HepG2 (cell line): ENCODE results near the gene NEURL4. TPM values are rescaled to one million over a fixed set of nuclear protein-coding genes. Genes with fewer than 3 reads are reported as not detected.

Experiments
- CBX1 ChIP-seq: IDR thresholded peaks from one replicate; pipeline ENCODE4 v1.6.1; 2016; ENCODE audit warnings: antibody characterized with exemption, low read depth
- CEBPG ChIP-seq: IDR thresholded peaks from 2 replicates; pipeline ENCODE4 v1.6.1; 2016
- CEBPZ ChIP-seq: IDR thresholded peaks from 2 replicates; pipeline ENCODE4 v1.6.1; 2012; ENCODE audit warnings: low read length, improper control_type of control experiment
- GATAD1 ChIP-seq: IDR thresholded peaks from 2 replicates; pipeline ENCODE4 v1.6.1; 2016; ENCODE audit warnings: missing genetic modification reagents, missing compliant biosample characterization
- KLF11 ChIP-seq: IDR thresholded peaks from 2 replicates; pipeline ENCODE4 v1.6.1; 2016; ENCODE audit warnings: missing compliant biosample characterization
- RBAK ChIP-seq: sonication (generic); formaldehyde crosslinking; IDR thresholded peaks from 2 replicates; pipeline ENCODE4 v1.5.1; 2020; ENCODE audit warnings: mild to moderate bottlenecking, missing genetic modification reagents
- SAP130 ChIP-seq: IDR thresholded peaks from 2 replicates; pipeline ENCODE4 v1.6.1; 2016; ENCODE audit warnings: low read depth
- SMARCE1 ChIP-seq: fragments of 450-650 bp; IDR thresholded peaks from 2 replicates; pipeline ENCODE4 v1.6.1; 2017; ENCODE audit warnings: borderline replicate concordance
- SUZ12 ChIP-seq: fragments of 150-350 bp; IDR thresholded peaks from 2 replicates; pipeline ENCODE4 v1.6.1; 2014; ENCODE audit warnings: low read depth, low read length
- TFE3 ChIP-seq: IDR thresholded peaks from 2 replicates; pipeline ENCODE4 v1.6.1; 2016
- ZBTB34 ChIP-seq: sonication (generic); formaldehyde crosslinking; IDR thresholded peaks from 2 replicates; pipeline ENCODE4 v1.8.0; 2022; ENCODE audit warnings: mild to moderate bottlenecking, missing genetic modification reagents
- ZBTB38 ChIP-seq: sonication (generic); formaldehyde crosslinking; IDR thresholded peaks from 2 replicates; pipeline ENCODE4 v1.5.1; 2020; ENCODE audit warnings: mild to moderate bottlenecking, missing genetic modification reagents
- ZFP41 ChIP-seq: sonication (generic); formaldehyde crosslinking; IDR thresholded peaks from 2 replicates; pipeline ENCODE4 v1.4.0; 2020; ENCODE audit warnings: mild to moderate bottlenecking, missing genetic modification reagents, borderline replicate concordance
- ZNF143 ChIP-seq: sonication (generic); formaldehyde crosslinking; IDR thresholded peaks from 2 replicates; pipeline ENCODE4 v1.4.0; 2020; ENCODE audit warnings: missing genetic modification reagents
- ZNF224 ChIP-seq: sonication (generic); formaldehyde crosslinking; IDR thresholded peaks from 2 replicates; pipeline ENCODE4 v1.5.0; 2020; ENCODE audit warnings: mild to moderate bottlenecking, missing genetic modification reagents
- ZNF83 ChIP-seq: sonication (generic); formaldehyde crosslinking; IDR thresholded peaks from 2 replicates; pipeline ENCODE4 v1.4.0; 2020; ENCODE audit warnings: missing genetic modification reagents, mild to moderate bottlenecking, borderline replicate concordance
- ZSCAN22 ChIP-seq: sonication (generic); formaldehyde crosslinking; IDR thresholded peaks from 2 replicates; pipeline ENCODE4 v1.4.0; 2020; ENCODE audit warnings: mild to moderate bottlenecking, missing genetic modification reagents
- ZSCAN5A ChIP-seq: sonication (generic); formaldehyde crosslinking; IDR thresholded peaks from 2 replicates; pipeline ENCODE4 v1.8.0; 2022; ENCODE audit warnings: mild to moderate bottlenecking, missing genetic modification reagents, borderline replicate concordance
- polyA plus RNA-seq, 8 experiments: library from polyadenylated mRNA; depleted of rRNA in 3 of 8; stranded (reverse) in 7 of 8; unstranded in 1 of 8; fragments of >200 nt; fragmentation: Illumina TruSeq in 4 of 8; extraction: Trizol in 4 of 8; gene quantifications; 2 replicates each; pipeline versions ENCODE4 v1.2.1 to v1.2.3, GENCODE V29; 2011 to 2016; ENCODE audit warnings: low read depth in 4 of 8, missing spikeins in 1 of 8, mixed read lengths in 1 of 8; ENCODE audit not compliant: insufficient read depth in 1 of 8
- total RNA-seq, 5 experiments: library from RNA; depleted of rRNA; stranded (reverse); fragments of >200 nt; fragmentation: Illumina TruSeq; extraction: Trizol; gene quantifications; 2 replicates each; pipeline ENCODE4 v1.2.3, GENCODE V29; 2016; ENCODE audit warnings: low read depth in 1 of 5

NEURL4 gene
- total and polyA plus RNA-seq, 2 of the 13 experiments (the other 11 are each of a cell fraction or from before 2014, with no cell fraction given): 14.8 to 15.7 TPM

GRCh38 chr17:7280519-7281073 is 48.5 kb downstream of the NEURL4 start (continued):
- no peak for TF ChIP-seq ZSCAN5A (CRISPR knock-in tag)
- no peak for TF ChIP-seq SUZ12
- peak; percentile 61 for TF ChIP-seq GATAD1 (CRISPR knock-in tag)
- peak; percentile 79 for TF ChIP-seq ZBTB38 (CRISPR knock-in tag)
- TF ChIP-seq ZSCAN22 (CRISPR knock-in tag): no peak
- TF ChIP-seq ZNF224: peak; percentile 74; the same call in 1 of the 2 replicates
- TF ChIP-seq SAP130 (CRISPR knock-in tag): peak; percentile 86
- no peak; the same call in 1 of the 2 replicates for TF ChIP-seq ZNF143 (CRISPR knock-in tag)
- no peak for TF ChIP-seq RBAK (CRISPR knock-in tag)
- TF ChIP-seq CEBPG (CRISPR knock-in tag): no peak
- TF ChIP-seq ZBTB34 (CRISPR knock-in tag): 0 out of 2 replicates have a peak, but pooled peaks have one; percentile 57
- TF ChIP-seq ZFP41 (CRISPR knock-in tag): peak; percentile 35; the same call in 1 of the 2 replicates
- TF ChIP-seq ZNF83 (CRISPR knock-in tag): no peak
- TF ChIP-seq KLF11 (CRISPR knock-in tag): peak; percentile 59; the same call in 1 of the 2 replicates
- TF ChIP-seq CBX1: no peak
- no peak for TF ChIP-seq SMARCE1
- no peak for TF ChIP-seq CEBPZ
- peak; percentile 47 for TF ChIP-seq TFE3 (CRISPR knock-in tag)
